Amniotic epithelial cell (primary cell): Measurements from ENCODE around the gene CYP11A1.

Experiments used
- DNase-seq: peaks from one replicate; pipeline ENCODE4 v3.0.0-alpha.2; 2010; ENCODE audit warnings: low read depth

CYP11A1 gene

DNA sequence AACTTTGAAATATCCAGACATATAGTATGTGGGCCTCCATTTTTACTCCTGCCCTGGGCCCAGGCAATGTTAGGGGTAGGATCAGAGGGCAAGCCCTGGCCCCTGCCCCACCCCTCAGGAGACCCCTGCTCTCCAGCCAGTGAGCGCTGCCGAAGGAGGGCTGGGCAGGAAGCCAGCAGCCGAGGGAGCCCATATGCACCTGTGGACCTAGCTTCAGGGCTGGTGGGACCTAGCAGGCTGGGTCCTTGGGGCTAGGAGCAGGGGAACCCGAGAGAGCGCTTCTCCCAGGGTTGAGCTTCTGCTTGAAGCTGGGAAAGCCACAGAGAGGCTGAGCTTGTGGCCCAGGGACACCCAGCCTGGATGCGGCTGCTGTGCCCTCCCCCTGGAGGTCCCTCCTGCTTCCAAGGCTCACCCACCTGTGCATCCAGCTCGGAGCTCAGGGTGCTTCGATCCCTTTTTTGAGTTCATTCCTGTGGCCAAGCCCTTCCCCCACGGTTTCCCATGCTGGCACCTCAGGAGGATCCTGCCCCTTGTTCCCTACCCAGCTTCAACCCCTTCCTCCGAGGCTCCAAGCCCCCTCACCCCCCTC is 21.0 kb upstream of the CYP11A1 start:
- DNase-seq = no peak

DNA sequence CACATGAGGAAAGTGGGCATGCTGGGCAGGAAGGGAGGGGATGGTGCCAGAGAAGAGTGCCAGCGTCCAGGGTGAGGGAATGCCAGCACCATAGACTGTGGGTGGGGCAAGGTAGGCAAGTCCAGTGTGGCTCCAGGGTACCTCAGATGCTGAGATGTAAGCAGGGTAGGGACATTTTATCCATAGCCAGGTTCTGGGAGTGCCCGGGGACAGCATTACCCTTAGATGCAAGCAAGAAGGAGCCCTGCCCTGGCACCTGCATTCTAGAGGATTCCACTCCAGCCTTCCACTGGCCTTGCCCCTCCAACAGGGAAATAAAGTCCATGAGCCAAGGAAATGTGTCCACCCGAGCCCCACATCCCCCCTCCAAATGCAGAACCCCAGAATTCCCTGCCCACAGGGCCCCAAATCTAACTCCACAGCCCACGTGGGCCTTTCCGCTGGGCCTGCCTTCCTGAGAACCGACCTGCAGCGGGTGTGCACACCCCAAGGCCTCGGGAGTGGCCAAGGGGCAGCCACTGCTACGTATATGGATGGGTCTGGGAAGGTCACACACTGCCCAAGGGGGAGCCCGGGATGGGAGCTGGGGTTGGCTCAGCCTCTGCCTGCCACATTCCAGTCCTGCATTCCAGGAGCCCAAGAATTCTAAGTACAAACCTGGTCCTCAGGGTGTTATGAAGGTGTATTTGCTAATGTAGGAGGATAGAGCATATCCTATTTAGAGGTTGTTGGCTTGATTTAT is 20.3 kb upstream of the CYP11A1 start:
- DNase-seq = no peak

GRCh38 chr15:74387141-74387541 is 19.7 kb upstream of the CYP11A1 start:
- DNase-seq = no peak

DNA sequence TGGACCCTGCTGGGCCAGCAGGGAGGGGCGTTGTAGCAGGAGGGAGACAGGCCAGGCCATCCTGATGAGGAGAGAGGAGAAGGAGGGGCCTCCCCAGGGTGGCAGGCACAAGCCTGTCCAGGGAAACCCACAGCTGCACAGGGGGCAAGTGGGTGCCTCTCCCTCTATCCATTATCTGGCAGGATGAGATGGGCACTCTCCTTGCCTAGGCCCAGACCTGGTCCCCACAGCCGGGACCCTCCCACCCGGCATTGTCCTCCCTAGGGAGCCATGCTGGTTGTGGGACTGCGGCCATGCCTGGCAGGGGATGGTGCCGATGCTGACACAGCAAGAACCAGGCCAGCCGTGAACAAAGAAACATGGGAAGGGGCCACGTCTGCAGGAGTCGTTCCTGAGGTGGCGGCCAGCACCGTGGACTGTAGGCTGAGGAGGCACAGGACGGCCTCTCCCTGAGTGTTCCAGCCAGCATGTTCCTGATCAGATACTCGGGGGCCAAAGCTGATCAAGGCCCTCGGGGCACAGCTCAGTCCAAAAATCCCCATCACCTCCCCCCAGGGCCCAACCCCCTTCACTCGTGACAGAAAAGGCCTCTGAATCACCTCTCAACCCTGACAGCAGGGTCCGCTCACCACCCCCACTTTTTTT is 19.2 kb upstream of the CYP11A1 start:
- no peak for DNase-seq

DNA sequence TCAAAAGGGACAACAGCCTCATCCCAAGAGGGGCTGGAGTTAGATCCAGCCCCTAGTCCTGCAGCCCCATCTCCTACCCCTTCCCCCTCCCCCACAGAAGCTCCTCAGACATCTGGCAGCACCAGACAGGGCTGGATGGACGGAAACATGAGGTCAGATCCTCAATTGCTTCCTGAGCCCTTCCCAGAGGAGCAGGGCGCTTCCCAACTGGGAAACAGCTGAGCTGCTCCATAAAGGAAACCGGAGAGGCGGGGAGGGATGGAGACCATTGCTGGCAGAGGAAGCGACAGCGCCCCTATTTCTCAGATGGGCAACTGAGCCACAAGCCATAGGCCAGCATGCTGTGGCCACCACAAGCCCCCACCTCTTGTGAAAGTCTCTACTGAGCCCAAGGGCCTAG is 18.3 kb upstream of the CYP11A1 start:
- no peak for DNase-seq

- no peak for DNase-seq
These were observed 17.6 kb upstream of the CYP11A1 start for GRCh38 chr15:74384881-74385643.

DNA sequence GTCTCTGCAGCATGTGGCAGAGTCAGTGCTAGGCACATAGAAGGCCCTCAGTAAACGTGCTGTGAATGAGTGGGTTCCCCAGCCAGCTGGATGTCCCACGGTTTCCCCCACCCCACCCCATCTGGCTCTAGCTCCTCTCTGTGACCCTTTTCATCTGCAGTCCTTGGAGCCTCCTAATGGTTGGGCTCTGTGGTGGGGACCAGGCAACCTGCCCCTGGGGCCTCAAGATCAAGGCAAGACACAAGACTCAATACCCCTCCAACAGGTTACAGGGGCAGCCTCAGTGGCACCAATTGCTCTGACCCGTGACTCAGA is 17.1 kb upstream of the CYP11A1 start:
- no peak for DNase-seq

GRCh38 chr15:74383695-74384565 is 16.5 kb upstream of the CYP11A1 start:
- no peak for DNase-seq

GRCh38 chr15:74383286-74383685 is 15.8 kb upstream of the CYP11A1 start:
- DNase-seq = no peak

DNA sequence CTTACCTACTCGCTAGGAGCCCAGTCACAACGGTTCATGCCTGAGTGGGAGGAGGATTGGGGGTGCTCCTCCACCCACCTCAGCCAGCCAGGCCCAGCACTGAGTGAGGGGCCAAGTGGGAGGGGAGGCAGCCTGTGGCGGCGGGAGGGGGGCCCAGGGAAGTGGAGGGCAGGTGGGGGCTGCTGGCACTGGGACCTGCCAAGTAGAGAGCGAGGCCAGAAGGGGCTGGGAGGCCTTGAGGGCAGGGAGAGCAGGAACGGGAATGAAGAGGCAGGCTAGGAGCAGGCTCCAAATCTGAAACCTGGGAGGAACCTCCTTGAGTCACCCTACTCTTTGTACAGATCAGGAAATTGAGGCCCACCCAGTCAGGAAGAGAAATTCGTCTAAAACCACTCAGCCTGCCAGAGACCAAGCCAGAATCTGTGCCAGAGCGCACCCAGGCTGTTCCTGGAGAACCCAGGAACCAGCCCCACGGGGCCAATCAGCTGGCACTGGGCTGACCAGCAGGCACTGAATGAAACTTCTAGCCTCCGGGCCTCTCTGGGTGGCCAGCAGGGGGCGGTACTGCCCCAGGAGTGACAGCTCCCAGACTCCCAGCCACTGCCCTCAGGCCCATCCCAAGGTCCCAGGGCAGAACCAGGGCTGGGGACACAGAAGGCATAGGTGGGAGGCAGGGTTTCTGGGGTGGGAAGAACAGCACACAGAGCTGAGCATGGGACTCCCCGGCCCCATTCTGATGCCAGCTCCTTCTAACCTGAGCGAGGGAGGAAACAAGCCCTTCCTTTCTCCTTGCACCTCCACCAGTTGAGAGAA is 14.8 kb upstream of the CYP11A1 start:
- peak; percentile 62 for DNase-seq

DNA sequence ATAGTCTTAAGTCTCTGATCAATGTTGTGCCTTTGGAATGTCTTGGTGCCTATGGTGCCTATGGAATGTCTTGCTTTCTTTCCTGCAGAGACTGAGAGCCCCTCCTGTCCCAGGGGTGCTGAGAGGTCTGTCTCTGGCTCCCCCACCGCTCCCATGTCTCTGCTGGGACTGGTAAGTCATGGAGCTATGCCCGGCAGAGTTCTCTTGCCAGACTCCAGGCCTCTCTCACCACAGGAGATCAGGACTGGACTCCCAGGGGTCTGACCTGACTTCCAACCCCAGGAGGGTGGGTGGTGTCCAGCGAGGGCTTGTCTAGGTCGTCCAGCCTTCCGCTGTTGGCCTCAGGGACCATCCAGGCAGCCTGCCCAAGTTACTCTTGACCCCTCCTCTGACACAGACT is 14.0 kb upstream of the CYP11A1 start:
- no peak for DNase-seq

DNA sequence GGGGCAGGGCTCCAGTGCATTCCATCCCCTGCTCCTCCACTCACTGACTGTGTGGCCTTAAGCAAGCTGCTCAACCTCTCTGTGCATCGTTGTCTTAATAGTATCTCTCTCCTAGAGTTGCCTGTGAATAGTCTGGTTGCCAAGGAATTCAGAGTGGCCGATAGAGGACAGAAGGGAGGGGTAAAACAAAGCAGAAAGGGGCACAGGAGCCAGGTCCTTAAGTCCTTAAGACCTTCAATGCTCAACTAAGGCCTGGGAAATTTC is 13.7 kb upstream of the CYP11A1 start:
- no peak for DNase-seq

GRCh38 chr15:74380361-74381189 is 13.1 kb upstream of the CYP11A1 start:
- DNase-seq = no peak

DNA sequence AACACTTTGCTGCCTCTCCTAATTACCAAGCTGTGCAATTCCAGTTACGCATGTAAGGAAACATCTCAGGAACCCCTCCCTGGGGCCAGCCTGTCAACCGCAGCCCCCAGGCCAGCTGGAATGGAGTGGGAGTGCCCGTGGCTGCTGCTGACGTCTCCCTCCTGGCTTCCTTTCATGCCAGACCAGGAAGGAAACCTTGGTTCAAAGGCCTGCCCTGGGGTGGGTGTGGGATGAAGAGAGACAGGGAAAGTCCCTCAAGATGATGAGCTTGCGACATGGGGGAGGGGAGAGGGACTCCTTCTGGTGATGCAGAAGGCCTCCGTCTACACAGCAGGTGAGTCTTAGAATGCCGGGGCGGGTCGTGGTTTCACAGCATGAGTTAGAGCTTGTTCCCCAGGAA is 11.4 kb upstream of the CYP11A1 start:
- DNase-seq = peak; percentile 88

GRCh38 chr15:74377831-74378766 is 10.7 kb upstream of the CYP11A1 start:
- no peak for DNase-seq

DNA sequence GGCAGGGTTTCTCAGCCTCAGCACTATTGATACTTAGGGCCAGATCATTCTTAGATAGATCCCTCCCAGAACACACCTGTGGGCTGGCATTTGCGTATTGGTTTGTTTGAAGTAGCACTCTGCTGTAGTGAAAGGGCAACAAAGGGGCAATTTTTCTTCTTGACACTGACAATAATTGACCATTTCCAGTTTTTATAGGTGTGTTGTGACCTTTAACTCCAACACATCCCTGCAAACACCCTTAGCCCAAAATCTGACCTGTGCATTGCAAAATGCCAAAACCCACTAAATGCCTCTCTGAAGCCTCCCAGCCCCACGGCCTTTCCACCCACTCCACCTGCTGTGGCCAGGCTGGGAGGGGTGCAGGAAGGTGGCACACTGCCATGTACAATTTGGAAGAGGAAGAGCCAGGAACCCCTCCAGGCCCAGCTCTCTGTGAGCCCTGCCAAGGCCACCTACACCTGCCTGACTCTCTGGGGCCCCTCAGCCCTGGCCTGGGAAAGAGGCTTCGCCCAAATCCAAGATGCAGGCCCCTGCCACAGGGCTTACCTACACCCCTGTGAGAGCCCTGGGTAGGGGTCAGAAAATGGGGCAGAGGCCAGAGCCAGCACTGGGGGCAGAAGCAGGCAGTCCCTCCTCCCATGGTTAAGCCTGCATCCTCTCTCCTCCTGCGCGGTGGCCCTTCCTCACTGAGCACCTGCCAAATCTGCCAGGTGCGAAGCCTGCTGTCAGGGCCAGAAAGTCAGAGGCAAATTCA is 9.6 kb upstream of the CYP11A1 start:
- no peak for DNase-seq

GRCh38 chr15:74376226-74376625 is 8.8 kb upstream of the CYP11A1 start:
- no peak for DNase-seq

DNA sequence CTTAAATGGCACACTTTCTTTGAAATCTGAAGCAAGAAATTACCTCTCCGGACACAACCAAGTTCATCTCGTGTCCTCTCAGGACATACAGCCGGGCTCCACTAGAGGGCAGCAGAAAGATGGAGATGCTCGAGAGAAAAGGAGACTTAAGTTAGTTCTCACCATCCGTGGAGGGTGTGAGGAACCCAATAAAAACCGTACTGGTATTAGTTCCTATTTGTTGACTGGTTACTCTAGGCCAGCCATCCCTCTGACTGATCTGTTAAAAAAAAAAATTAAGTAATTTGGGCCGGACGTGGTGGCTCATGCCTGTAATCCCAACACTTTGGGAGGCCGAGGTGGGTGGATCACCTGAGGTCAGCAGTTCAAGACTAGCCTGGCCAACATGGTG is 7.9 kb upstream of the CYP11A1 start:
- peak; percentile 71 for DNase-seq
